IMR-90 (cell line): ENCODE results near the gene RPL21. TPM values are rescaled to one million over a fixed set of nuclear protein-coding genes. Genes with fewer than 3 reads are reported as not detected.

ENCODE experiments used
- ATAC-seq: fragments of 200-7000 bp; cut with Tn5 transposase; 2 replicates; pipeline ENCODE4 v1.9.1; 2020; ENCODE audit warnings: low read depth, mild to moderate bottlenecking, moderate library complexity
- BruUV-seq: library from RNA; stranded (reverse); fragments of 400-500 nt; replicated peaks from 2 replicates; lab custom pipeline; 2021; lab: Mats Ljungman, UMichigan
- CTCF ChIA-PET: fragments of 300-600 bp; formaldehyde crosslinking; extraction: SDS; loops from one replicate; lab custom pipeline; 2021; ENCODE audit warnings: antibody characterized with exemption; lab: Yijun Ruan, JAX
- POLR2A ChIA-PET: fragments of 300-600 bp; sonication (Branson Sonifier 250); formaldehyde crosslinking; loops from one replicate; lab custom pipeline; 2022; ENCODE audit warnings: antibody characterized with exemption; ENCODE audit not compliant: unreplicated experiment; lab: Charles Lee
- DNase-seq: peaks from one replicate; pipeline ENCODE4 v3.0.0; 2013
- H2AFZ ChIP-seq: replicated peaks from 2 replicates; pipeline ENCODE3; 2013; ENCODE audit warnings: low read length, mild to moderate bottlenecking; ENCODE audit not compliant: poor library complexity
- H2AK5ac ChIP-seq: 2 replicates; pipeline ENCODE4 v1.6.1; 2013; ENCODE audit warnings: low read depth, low read length, inconsistent platforms
- H2AK9ac ChIP-seq: replicated peaks from 2 replicates; pipeline ENCODE3; 2013; ENCODE audit warnings: mild to moderate bottlenecking, low read depth, low read length, moderate library complexity; ENCODE audit not compliant: poor library complexity
- H2BK120ac ChIP-seq: 2 replicates; pipeline ENCODE4 v1.6.1; 2013; ENCODE audit warnings: low read depth, low read length, inconsistent platforms
- H2BK15ac ChIP-seq: 3 replicates; pipeline ENCODE4 v1.6.1; 2013; ENCODE audit warnings: low read depth, low read length, inconsistent platforms
- H2BK20ac ChIP-seq: 2 replicates; pipeline ENCODE4 v1.6.1; 2013; ENCODE audit warnings: low read depth, mild to moderate bottlenecking, inconsistent platforms, low read length, moderate library complexity
- H2BK5ac ChIP-seq: 2 replicates; pipeline ENCODE4 v1.6.1; 2013; ENCODE audit warnings: mild to moderate bottlenecking, low read depth, low read length, inconsistent platforms; ENCODE audit not compliant: poor library complexity, severe bottlenecking
- H3K14ac ChIP-seq: replicated peaks from 2 replicates; pipeline ENCODE4 v1.6.1; 2013; ENCODE audit warnings: low read depth, low read length, inconsistent platforms
- H3K18ac ChIP-seq: 2 replicates; pipeline ENCODE4 v1.6.1; 2013; ENCODE audit warnings: low read depth, low read length, control low read depth
- H3K23ac ChIP-seq: 2 replicates; pipeline ENCODE4 v1.6.1; 2013; ENCODE audit warnings: low read depth, low read length, inconsistent platforms
- H3K27ac ChIP-seq: 2 replicates; pipeline ENCODE4 v1.5.1; 2013; ENCODE audit warnings: mild to moderate bottlenecking, control low read depth, low read length; ENCODE audit not compliant: insufficient read depth
- H3K27me3 ChIP-seq: 2 replicates; pipeline ENCODE4 v1.6.1; 2013; ENCODE audit warnings: low read length; ENCODE audit not compliant: control insufficient read depth, insufficient read depth
- H3K36me3 ChIP-seq: 2 replicates; pipeline ENCODE4 v1.6.1; 2013; ENCODE audit warnings: low read length, mixed read lengths; ENCODE audit not compliant: control insufficient read depth, insufficient read depth
- H3K4ac ChIP-seq: 2 replicates; pipeline ENCODE4 v1.6.1; 2013; ENCODE audit warnings: low read depth, low read length, inconsistent platforms
- H3K4me1 ChIP-seq: 2 replicates; pipeline ENCODE4 v1.6.1; 2013; ENCODE audit warnings: low read length, mixed read lengths; ENCODE audit not compliant: control insufficient read depth, insufficient read depth
- H3K4me2 ChIP-seq: 2 replicates; pipeline ENCODE4 v1.6.1; 2013; ENCODE audit warnings: low read depth, mild to moderate bottlenecking, control low read depth, low read length, moderate library complexity
- H3K4me3 ChIP-seq: 2 replicates; pipeline ENCODE4 v1.5.1; 2013; ENCODE audit warnings: low read depth, mild to moderate bottlenecking, control low read depth, low read length, moderate library complexity; ENCODE audit not compliant: insufficient read depth
- H3K56ac ChIP-seq: 2 replicates; pipeline ENCODE4 v1.6.1; 2013; ENCODE audit warnings: low read length, inconsistent platforms; ENCODE audit not compliant: insufficient read depth; ENCODE audit errors: extremely low read depth
- H3K79me1 ChIP-seq, 2 experiments: 2 replicates each; pipeline ENCODE4 v1.6.1; 2013; ENCODE audit warnings: low read length in 2 of 2, inconsistent platforms in 1 of 2, low read depth in 1 of 2
- H3K9ac ChIP-seq: 2 replicates; pipeline ENCODE4 v1.6.1; 2013; ENCODE audit warnings: low read depth, low read length, control low read depth
- H3K9me1 ChIP-seq: 2 replicates; pipeline ENCODE4 v1.6.1; 2013; ENCODE audit warnings: low read length, inconsistent platforms; ENCODE audit not compliant: insufficient read depth
- H3K9me3 ChIP-seq: 2 replicates; pipeline ENCODE4 v1.6.1; 2013; ENCODE audit warnings: low read length; ENCODE audit not compliant: control insufficient read depth, insufficient read depth
- H4K20me1 ChIP-seq: 2 replicates; pipeline ENCODE4 v1.6.1; 2013; ENCODE audit warnings: low read length, inconsistent platforms; ENCODE audit not compliant: insufficient read depth
- H4K5ac ChIP-seq: 2 replicates; pipeline ENCODE4 v1.6.1; 2013; ENCODE audit warnings: mild to moderate bottlenecking, low read depth, low read length, control low read depth
- H4K8ac ChIP-seq, 2 experiments: 2 replicates each; pipeline ENCODE4 v1.6.1; 2013; ENCODE audit warnings: low read depth in 2 of 2, low read length in 2 of 2, control low read depth in 1 of 2, inconsistent platforms in 1 of 2
- H4K91ac ChIP-seq: 2 replicates; pipeline ENCODE4 v1.6.1; 2013; ENCODE audit warnings: low read depth, low read length, inconsistent platforms; ENCODE audit not compliant: insufficient read depth
- BHLHE40 ChIP-seq: fragments of 150-350 bp; IDR thresholded peaks from 2 replicates; pipeline ENCODE4 v1.6.1; 2016; ENCODE audit warnings: mild to moderate bottlenecking, low read depth, low read length
- CEBPB ChIP-seq: IDR thresholded peaks from 2 replicates; pipeline ENCODE4 v1.6.1; 2012; ENCODE audit warnings: low read depth, low read length, improper control_type of control experiment
- CHD1 ChIP-seq: IDR thresholded peaks from 2 replicates; pipeline ENCODE4 v1.6.1; 2012; ENCODE audit warnings: low read depth, low read length, improper control_type of control experiment
- FOS ChIP-seq: fragments of 150-350 bp; IDR thresholded peaks from 2 replicates; pipeline ENCODE4 v1.6.1; 2016; ENCODE audit warnings: low read depth, low read length
- MAFK ChIP-seq: IDR thresholded peaks from 2 replicates; pipeline ENCODE4 v1.6.1; 2012; ENCODE audit warnings: low read depth, low read length, improper control_type of control experiment
- MAZ ChIP-seq: IDR thresholded peaks from 2 replicates; pipeline ENCODE4 v1.6.1; 2012; ENCODE audit warnings: low read depth, mild to moderate bottlenecking, low read length, improper control_type of control experiment, moderate library complexity, borderline replicate concordance
- MXI1 ChIP-seq: IDR thresholded peaks from 2 replicates; pipeline ENCODE4 v1.6.1; 2012; ENCODE audit warnings: low read depth, mild to moderate bottlenecking, low read length, moderate library complexity, borderline replicate concordance
- POLR2A ChIP-seq: IDR thresholded peaks from 2 replicates; pipeline ENCODE4 v1.6.1; 2012; ENCODE audit warnings: mild to moderate bottlenecking, low read depth, low read length
- RAD21 ChIP-seq: IDR thresholded peaks from 2 replicates; pipeline ENCODE4 v1.6.1; 2012; ENCODE audit warnings: low read length, improper control_type of control experiment
- RCOR1 ChIP-seq: IDR thresholded peaks from 2 replicates; pipeline ENCODE4 v1.6.1; 2012; ENCODE audit warnings: mild to moderate bottlenecking, low read length, improper control_type of control experiment; ENCODE audit not compliant: insufficient replicate concordance
- RFX5 ChIP-seq: IDR thresholded peaks from 2 replicates; pipeline ENCODE4 v1.8.0; 2012; ENCODE audit warnings: low read depth, mild to moderate bottlenecking, low read length, moderate library complexity
- WGBS, 2 experiments: methylation state at CpG; one replicate each; pipeline versions ENCODE4 v1.1.5 to v1.1.7; 2013; ENCODE audit warnings: missing lambda C conversion rate in 2 of 2; ENCODE audit not compliant: insufficient read length in 1 of 2; ENCODE audit errors: extremely low coverage in 2 of 2; 5-methylcytosine and 5-hydroxymethylcytosine counted together
- dilution Hi-C: fragments of 300-500 bp; cut with HindIII; formaldehyde crosslinking; loops from one replicate; pipeline ENCODE4 v1.14.3; 2018; ENCODE audit warnings: low sequenced_read_pairs; ENCODE audit not compliant: unreplicated experiment
- in situ Hi-C: fragments of 300-500 bp; cut with MboI; formaldehyde crosslinking; loops from 3 replicates; pipeline ENCODE4 v1.14.3; 2019; ENCODE audit warnings: low sequenced_read_pairs, inconsistent platforms, mixed read lengths
- intact Hi-C: fragments of 100-400 bp; cut with micrococcal nuclease; formaldehyde crosslinking; loops from 2 replicates; pipeline ENCODE4 v1.10.0; 2022
- polyA plus RNA-seq, 3 experiments: library from polyadenylated mRNA; depleted of rRNA; stranded (reverse); fragments of >200 nt; gene quantifications; 2 replicates each; pipeline ENCODE4 v1.2.3, GENCODE V29; 2012; ENCODE audit warnings: low replicate concordance in 1 of 3
- total RNA-seq: library from RNA; depleted of rRNA; stranded (reverse); fragments of >200 nt; gene quantifications from 2 replicates; pipeline ENCODE4 v1.2.3, GENCODE V29; 2012
- TF ChIP-seq, protein P1 (sequence below): conservative IDR thresholded peaks from 2 replicates; pipeline ENCODE4 v1.5.1; 2012; ENCODE audit warnings: mild to moderate bottlenecking, low read depth, low read length, improper control_type of control experiment
- TF ChIP-seq, protein P2 (sequence below): fragments of 150-350 bp; IDR thresholded peaks from 2 replicates; pipeline ENCODE4 v1.6.1; 2017; ENCODE audit warnings: mild to moderate bottlenecking, antibody characterized with exemption, low read length, low read depth
- TF ChIP-seq, protein P3 (sequence below): fragments of 150-350 bp; IDR thresholded peaks from 2 replicates; pipeline ENCODE4 v1.6.1; 2016; ENCODE audit warnings: low read depth, mild to moderate bottlenecking, low read length, moderate library complexity, borderline replicate concordance

Gene RPL21
- total and polyA plus RNA-seq, 2 of the 4 experiments (the other 2 are of a cell fraction), result 912 to 1,160 TPM

DNA sequence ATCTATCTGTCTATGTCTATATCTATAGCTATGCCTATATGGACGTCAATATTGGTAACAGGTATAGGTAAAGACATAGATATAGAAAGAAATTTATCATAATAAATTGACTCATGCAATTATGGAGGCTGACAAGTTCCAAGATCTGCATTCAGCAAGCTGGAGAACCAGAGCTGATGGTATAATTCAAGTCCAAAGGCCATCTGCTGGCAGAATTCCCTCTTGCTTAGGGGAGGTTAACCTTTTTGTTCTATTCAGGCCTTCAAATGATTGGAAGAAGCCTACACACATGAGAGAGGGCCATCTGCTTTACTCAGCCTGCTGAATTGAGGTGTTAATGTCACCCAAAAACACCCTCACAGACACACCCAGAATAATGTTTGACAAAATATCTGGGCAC is 30.1 kb downstream of the RPL21 start:
- intact Hi-C loops (no loop called here), dilution Hi-C loops (no loop called here), in situ Hi-C loops (no loop called here)
- Histone ChIP-seq H3K4me3 (no peak overlapping the region), H3K27me3 (peaks cover 6% of the 10 kb centered on the region), H4K91ac (no peak overlapping the region), H3K4me1 (no peaks in the 10 kb centered on the region; the same call in 1 of the 2 replicates), H4K8ac (no peak overlapping the region), H2BK15ac (no peak overlapping the region), H3K18ac (no peak overlapping the region), H3K27ac (no peak overlapping the region), H3K56ac (no peak overlapping the region), H2AK5ac (no peak overlapping the region), H3K4me2 (no peak overlapping the region), H3K9ac (no peak overlapping the region), H3K9me3 (peaks cover 2% of the 10 kb centered on the region), H2AFZ (no peak overlapping the region), H3K36me3 (no peaks in the 10 kb centered on the region), H2BK120ac (no peak overlapping the region), H4K20me1 (no peaks in the 10 kb centered on the region), H3K14ac (no peak overlapping the region), H2BK20ac (no peak overlapping the region), H2AK9ac (no peak overlapping the region), H3K79me1 (no peaks in the 10 kb centered on the region), H3K4ac (no peak overlapping the region), H3K23ac (no peak overlapping the region), H4K5ac (no peak overlapping the region), H2BK5ac (no peak overlapping the region), H3K9me1 (peaks cover 4% of the 10 kb centered on the region)
- TF ChIP-seq MXI1 (no peak), RFX5 (no peak), CHD1 (no peak), MAFK (no peak), RCOR1 (no peak), POLR2A (no peak), RAD21 (no peak), CEBPB (no peak), MAZ (no peak), BHLHE40 (no peak), FOS (no peak)
- TF ChIP-seq, protein P1, sequence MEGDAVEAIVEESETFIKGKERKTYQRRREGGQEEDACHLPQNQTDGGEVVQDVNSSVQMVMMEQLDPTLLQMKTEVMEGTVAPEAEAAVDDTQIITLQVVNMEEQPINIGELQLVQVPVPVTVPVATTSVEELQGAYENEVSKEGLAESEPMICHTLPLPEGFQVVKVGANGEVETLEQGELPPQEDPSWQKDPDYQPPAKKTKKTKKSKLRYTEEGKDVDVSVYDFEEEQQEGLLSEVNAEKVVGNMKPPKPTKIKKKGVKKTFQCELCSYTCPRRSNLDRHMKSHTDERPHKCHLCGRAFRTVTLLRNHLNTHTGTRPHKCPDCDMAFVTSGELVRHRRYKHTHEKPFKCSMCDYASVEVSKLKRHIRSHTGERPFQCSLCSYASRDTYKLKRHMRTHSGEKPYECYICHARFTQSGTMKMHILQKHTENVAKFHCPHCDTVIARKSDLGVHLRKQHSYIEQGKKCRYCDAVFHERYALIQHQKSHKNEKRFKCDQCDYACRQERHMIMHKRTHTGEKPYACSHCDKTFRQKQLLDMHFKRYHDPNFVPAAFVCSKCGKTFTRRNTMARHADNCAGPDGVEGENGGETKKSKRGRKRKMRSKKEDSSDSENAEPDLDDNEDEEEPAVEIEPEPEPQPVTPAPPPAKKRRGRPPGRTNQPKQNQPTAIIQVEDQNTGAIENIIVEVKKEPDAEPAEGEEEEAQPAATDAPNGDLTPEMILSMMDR, result no peak
- TF ChIP-seq, protein P2, sequence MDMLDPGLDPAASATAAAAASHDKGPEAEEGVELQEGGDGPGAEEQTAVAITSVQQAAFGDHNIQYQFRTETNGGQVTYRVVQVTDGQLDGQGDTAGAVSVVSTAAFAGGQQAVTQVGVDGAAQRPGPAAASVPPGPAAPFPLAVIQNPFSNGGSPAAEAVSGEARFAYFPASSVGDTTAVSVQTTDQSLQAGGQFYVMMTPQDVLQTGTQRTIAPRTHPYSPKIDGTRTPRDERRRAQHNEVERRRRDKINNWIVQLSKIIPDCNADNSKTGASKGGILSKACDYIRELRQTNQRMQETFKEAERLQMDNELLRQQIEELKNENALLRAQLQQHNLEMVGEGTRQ, result no peak
- TF ChIP-seq, protein P3, sequence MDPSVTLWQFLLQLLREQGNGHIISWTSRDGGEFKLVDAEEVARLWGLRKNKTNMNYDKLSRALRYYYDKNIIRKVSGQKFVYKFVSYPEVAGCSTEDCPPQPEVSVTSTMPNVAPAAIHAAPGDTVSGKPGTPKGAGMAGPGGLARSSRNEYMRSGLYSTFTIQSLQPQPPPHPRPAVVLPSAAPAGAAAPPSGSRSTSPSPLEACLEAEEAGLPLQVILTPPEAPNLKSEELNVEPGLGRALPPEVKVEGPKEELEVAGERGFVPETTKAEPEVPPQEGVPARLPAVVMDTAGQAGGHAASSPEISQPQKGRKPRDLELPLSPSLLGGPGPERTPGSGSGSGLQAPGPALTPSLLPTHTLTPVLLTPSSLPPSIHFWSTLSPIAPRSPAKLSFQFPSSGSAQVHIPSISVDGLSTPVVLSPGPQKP, result no peak
- CTCF ChIA-PET, result interaction anchor here (1.1 kb wide), 1 partner anchor 296 kb away, joined by 3 read pairs; no protein-coding TSS in a partner anchor
- no peak for ATAC-seq
- WGBS, 2 experiments, result no CpG with 5 or more reads among the region's 1 CpG
- no peak for DNase-seq
- no TSS peak for BruUV-seq
- POLR2A ChIA-PET, result no interaction called here
